B cell (primary cell): ENCODE results near the gene LNPK. TPM values are rescaled to one million over a fixed set of nuclear protein-coding genes. Genes with fewer than 3 reads are reported as not detected.

Experiments used
- ATAC-seq: fragments of 200-7000 bp; cut with Tn5 transposase; one replicate; pipeline ENCODE4 v1.10.0; 2021; ENCODE audit warnings: low read depth, mild to moderate bottlenecking, moderate number of reproducible peaks, moderate library complexity
- CTCF ChIA-PET: fragments of 350-600 bp; sonication (Branson Sonifier 250); formaldehyde crosslinking; loops from one replicate; lab custom pipeline; 2021; ENCODE audit warnings: antibody characterized with exemption, inconsistent platforms; lab: Charles Lee
- POLR2A ChIA-PET: fragments of 350-600 bp; sonication (Branson Sonifier 250); formaldehyde crosslinking; loops from one replicate; lab custom pipeline; 2021; ENCODE audit warnings: antibody characterized with exemption; lab: Charles Lee
- DNase-seq: peaks from one replicate; pipeline ENCODE4 v3.0.0; 2013
- H2AFZ ChIP-seq: 2 replicates; pipeline ENCODE4 v1.6.1; 2012; ENCODE audit warnings: mild to moderate bottlenecking, low read depth, low read length; ENCODE audit not compliant: insufficient read depth, poor library complexity, severe bottlenecking
- H3K27ac ChIP-seq, 2 donors: 1 replicate in 1 of 2; 2 replicates in 1 of 2; pipeline ENCODE4 v1.5.1; 2012 to 2013; ENCODE audit warnings: low read length in 2 of 2, mild to moderate bottlenecking in 2 of 2, moderate library complexity in 1 of 2
- H3K27me3 ChIP-seq, 4 experiments: fragments of 200-600 bp in 1 of 4; sonication (generic) in 1 of 4; replicated peaks in 1 of 4; 1 replicate in 2 of 4; 2 replicates in 2 of 4; pipeline versions ENCODE4 v1.6.1 to v1.7.0; 2013 to 2016; ENCODE audit warnings: low read length in 3 of 4, mild to moderate bottlenecking in 2 of 4, mixed read lengths in 1 of 4, moderate library complexity in 1 of 4; ENCODE audit not compliant: insufficient read depth in 4 of 4, control insufficient read depth in 3 of 4; ENCODE audit errors: control extremely low read depth in 1 of 4
- H3K36me3 ChIP-seq, 2 experiments: replicated peaks in 1 of 2; 1 replicate in 1 of 2; 2 replicates in 1 of 2; pipeline versions ENCODE4 v1.6.1 to v1.7.1; 2013; ENCODE audit warnings: low read length in 1 of 2; ENCODE audit not compliant: insufficient read depth in 2 of 2, control insufficient read depth in 1 of 2; ENCODE audit errors: control extremely low read depth in 1 of 2, extremely low read depth in 1 of 2
- H3K4me1 ChIP-seq, 2 donors: fragments of 200-600 bp in 1 of 2; sonication (generic) in 1 of 2; 1 replicate in 1 of 2; 2 replicates in 1 of 2; pipeline versions ENCODE4 v1.5.1 to v1.6.1; 2013 to 2017; ENCODE audit warnings: low read length in 2 of 2; ENCODE audit not compliant: control insufficient read depth in 2 of 2, insufficient read depth in 2 of 2
- H3K4me2 ChIP-seq: replicated peaks from 2 replicates; pipeline ENCODE3; 2012; ENCODE audit warnings: mild to moderate bottlenecking, low read depth, low read length; ENCODE audit not compliant: poor library complexity, severe bottlenecking
- H3K4me3 ChIP-seq, 5 experiments: fragments of 200-600 bp in 1 of 5; sonication (generic) in 1 of 5; 1 replicate in 3 of 5; 2 replicates in 2 of 5; pipeline versions ENCODE4 v1.5.1 to v1.7.0; 2011 to 2016; ENCODE audit warnings: low read length in 4 of 5, mild to moderate bottlenecking in 4 of 5, low read depth in 2 of 5, control low read depth in 1 of 5, moderate library complexity in 1 of 5; ENCODE audit not compliant: insufficient read depth in 1 of 5; ENCODE audit errors: control extremely low read depth in 1 of 5, extremely low read depth in 1 of 5
- H3K79me2 ChIP-seq: fragments of 200-600 bp; sonication (generic); one replicate; pipeline ENCODE4 v1.6.0; 2016; ENCODE audit warnings: low read length; ENCODE audit not compliant: control insufficient read depth, insufficient read depth
- H3K9ac ChIP-seq: fragments of 200-600 bp; sonication (generic); 2 replicates; pipeline ENCODE4 v1.6.1; 2017; ENCODE audit warnings: mild to moderate bottlenecking, low read length, moderate library complexity
- H3K9me3 ChIP-seq, 3 donors: one replicate each; pipeline versions ENCODE4 v1.6.1 to v1.7.1; 2013; ENCODE audit warnings: low read length in 2 of 3; ENCODE audit not compliant: control insufficient read depth in 2 of 3, insufficient read depth in 1 of 3; ENCODE audit errors: control extremely low read depth in 1 of 3
- H4K20me1 ChIP-seq: 2 replicates; pipeline ENCODE4 v1.6.0; 2012; ENCODE audit warnings: mild to moderate bottlenecking, low read length; ENCODE audit not compliant: insufficient read depth, control insufficient read depth, poor library complexity, severe bottlenecking
- H3K27ac Mint-ChIP-seq: one replicate; pipeline ENCODE4 v1.8.0; 2021; ENCODE audit warnings: mixed read lengths
- H3K27me3 Mint-ChIP-seq: one replicate; pipeline ENCODE4 v1.8.0; 2021; ENCODE audit warnings: mixed read lengths
- H3K4me1 Mint-ChIP-seq: one replicate; pipeline ENCODE4 v1.8.0; 2021; ENCODE audit warnings: mixed read lengths
- H3K4me3 Mint-ChIP-seq: one replicate; pipeline ENCODE4 v1.8.0; 2021; ENCODE audit warnings: mixed read lengths
- H3K9me3 Mint-ChIP-seq: one replicate; pipeline ENCODE4 v1.8.0; 2022; ENCODE audit warnings: mixed read lengths; ENCODE audit not compliant: insufficient read depth
- EZH2 ChIP-seq: IDR thresholded peaks from 2 replicates; pipeline ENCODE4 v1.6.1; 2012; ENCODE audit warnings: borderline replicate concordance, low read depth, mild to moderate bottlenecking, moderate library complexity, low read length; ENCODE audit not compliant: insufficient read depth, poor library complexity, severe bottlenecking
- WGBS: methylation state at CpG from one replicate; pipeline ENCODE4 v1.1.5; 2013; ENCODE audit warnings: missing lambda C conversion rate; ENCODE audit not compliant: insufficient coverage; 5-methylcytosine and 5-hydroxymethylcytosine counted together
- intact Hi-C: fragments of 100-400 bp; cut with micrococcal nuclease; formaldehyde crosslinking; loops from one replicate; pipeline ENCODE4 v1.10.0; 2022
- polyA plus RNA-seq: library from polyadenylated mRNA; depleted of rRNA; stranded (reverse); fragments of >200 nt; gene quantifications from 2 replicates; pipeline ENCODE4 v1.2.3, GENCODE V29; 2012
- total RNA-seq, 2 donors: library from RNA; stranded (reverse); fragments of 120-200 nt in 1 of 2; gene quantifications; 1 replicate in 1 of 2; 2 replicates in 1 of 2; pipeline versions ENCODE4 v1.2.3 to v1.2.4, GENCODE V29; 2013 to 2022
- TF ChIP-seq, protein P1 (sequence below): fragments of 200-600 bp; IDR thresholded peaks from one replicate; pipeline ENCODE4 v1.8.0; 2022; ENCODE audit warnings: antibody characterized with exemption, mild to moderate bottlenecking

LNPK gene
- total and polyA plus RNA-seq, 2 donors (not counting 1 experiment from before 2014, with no cell fraction given) = 3.2 to 15.9 TPM

DNA sequence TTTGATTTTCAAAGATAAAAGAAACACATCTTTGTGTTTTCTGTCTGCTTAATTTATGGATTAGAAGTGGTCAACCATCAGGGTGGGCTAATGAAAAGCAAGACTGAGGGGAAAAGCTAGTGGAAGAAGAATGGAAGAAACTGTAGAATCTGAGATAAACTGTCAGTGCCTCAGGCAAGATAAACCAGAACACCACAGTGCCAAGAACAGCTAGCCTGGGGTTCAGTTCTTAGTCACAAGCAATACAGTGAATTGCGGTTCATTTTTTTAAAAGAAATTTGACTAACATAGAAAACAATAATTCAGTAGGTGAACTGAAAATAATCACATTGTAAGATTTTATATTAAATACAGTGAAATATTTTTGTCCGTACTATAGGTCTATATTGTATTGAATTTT lies 22.0 kb upstream of the LNPK start:
- Mint-ChIP-seq H3K4me1 (no peaks in the 10 kb centered on the region), H3K9me3 (no peaks in the 10 kb centered on the region), H3K4me3 (no peak overlapping the region), H3K27me3 (peaks cover 33% of the 10 kb centered on the region), H3K27ac (no peak overlapping the region)
- no peak overlapping the region for H3K4me2 ChIP-seq
- H3K36me3 ChIP-seq = no peaks in the 10 kb centered on the region
- DNase-seq (no peak), ATAC-seq (no peak)
- H3K9ac ChIP-seq = no peak overlapping the region
- no peaks in the 10 kb centered on the region for H3K9me3 ChIP-seq
- no peaks in the 10 kb centered on the region for H4K20me1 ChIP-seq
- no peaks in the 10 kb centered on the region for H3K79me2 ChIP-seq
- H3K4me3 ChIP-seq = no peak overlapping the region
- no peak overlapping the region for H2AFZ ChIP-seq
- ChIA-PET POLR2A (no interaction called here), CTCF (no interaction called here)
- H3K4me1 ChIP-seq = no peaks in the 10 kb centered on the region
- no CpG with 5 or more reads among the region's 2 CpGs for WGBS
- H3K27me3 ChIP-seq = peaks cover 0 to 19% (median 5%) of the 10 kb centered on the region in 4 experiments
- TF ChIP-seq, protein P1, sequence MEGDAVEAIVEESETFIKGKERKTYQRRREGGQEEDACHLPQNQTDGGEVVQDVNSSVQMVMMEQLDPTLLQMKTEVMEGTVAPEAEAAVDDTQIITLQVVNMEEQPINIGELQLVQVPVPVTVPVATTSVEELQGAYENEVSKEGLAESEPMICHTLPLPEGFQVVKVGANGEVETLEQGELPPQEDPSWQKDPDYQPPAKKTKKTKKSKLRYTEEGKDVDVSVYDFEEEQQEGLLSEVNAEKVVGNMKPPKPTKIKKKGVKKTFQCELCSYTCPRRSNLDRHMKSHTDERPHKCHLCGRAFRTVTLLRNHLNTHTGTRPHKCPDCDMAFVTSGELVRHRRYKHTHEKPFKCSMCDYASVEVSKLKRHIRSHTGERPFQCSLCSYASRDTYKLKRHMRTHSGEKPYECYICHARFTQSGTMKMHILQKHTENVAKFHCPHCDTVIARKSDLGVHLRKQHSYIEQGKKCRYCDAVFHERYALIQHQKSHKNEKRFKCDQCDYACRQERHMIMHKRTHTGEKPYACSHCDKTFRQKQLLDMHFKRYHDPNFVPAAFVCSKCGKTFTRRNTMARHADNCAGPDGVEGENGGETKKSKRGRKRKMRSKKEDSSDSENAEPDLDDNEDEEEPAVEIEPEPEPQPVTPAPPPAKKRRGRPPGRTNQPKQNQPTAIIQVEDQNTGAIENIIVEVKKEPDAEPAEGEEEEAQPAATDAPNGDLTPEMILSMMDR = no peak
- TF ChIP-seq EZH2 = no peak
- intact Hi-C loops = no loop called here
- no peak overlapping the region for H3K27ac ChIP-seq

DNA sequence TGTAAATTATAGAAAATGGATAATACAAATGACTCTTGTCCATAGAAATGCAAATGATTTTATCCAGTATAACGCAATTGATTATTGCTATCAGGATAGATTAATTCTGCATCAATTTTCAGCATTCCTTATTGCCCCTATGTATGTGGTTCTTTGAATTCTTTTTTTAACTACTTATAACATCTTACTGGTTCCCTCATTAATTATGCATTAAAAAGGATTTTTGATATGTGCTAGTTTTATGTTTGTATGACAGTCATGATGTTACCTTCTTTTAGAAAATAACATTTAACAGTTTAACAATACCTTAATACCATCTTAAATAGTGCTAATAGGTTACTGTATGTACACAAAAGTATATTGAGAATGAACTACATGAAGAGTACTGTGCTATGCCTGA lies 20.0 kb upstream of the LNPK start:
- ChIA-PET POLR2A (no interaction called here), CTCF (no interaction called here)
- no peak overlapping the region for H3K27ac ChIP-seq
- DNase-seq (no peak), ATAC-seq (no peak)
- Mint-ChIP-seq H3K27ac (no peak overlapping the region), H3K4me1 (no peaks in the 10 kb centered on the region), H3K27me3 (peaks cover 42% of the 10 kb centered on the region), H3K9me3 (no peaks in the 10 kb centered on the region), H3K4me3 (no peak overlapping the region)
- no peaks in the 10 kb centered on the region for H3K9me3 ChIP-seq
- no peak overlapping the region for H3K4me2 ChIP-seq
- no peak overlapping the region for H3K9ac ChIP-seq
- WGBS = no CpG with 5 or more reads among the region's 1 CpG
- no peak overlapping the region for H2AFZ ChIP-seq
- H3K79me2 ChIP-seq = no peaks in the 10 kb centered on the region
- no peak overlapping the region for H3K4me3 ChIP-seq
- no peaks in the 10 kb centered on the region for H3K36me3 ChIP-seq
- no peak for TF ChIP-seq EZH2
- TF ChIP-seq, protein P1 = no peak
- H3K4me1 ChIP-seq = no peaks in the 10 kb centered on the region
- intact Hi-C loops = no loop called here
- H4K20me1 ChIP-seq = no peaks in the 10 kb centered on the region
- peaks cover 0 to 20% (median 8%) of the 10 kb centered on the region in 4 experiments for H3K27me3 ChIP-seq
